HG03045 (cell line): Measurements from ENCODE around the gene LMTK3.

ENCODE experiments used
- ATAC-seq: cut with Tn5 transposase; IDR thresholded peaks from one replicate; pipeline ENCODE4 v1.9.1; 2021; ENCODE audit warnings: mild to moderate bottlenecking, moderate library complexity; ENCODE audit not compliant: unreplicated experiment

The LMTK3 gene, protein sequence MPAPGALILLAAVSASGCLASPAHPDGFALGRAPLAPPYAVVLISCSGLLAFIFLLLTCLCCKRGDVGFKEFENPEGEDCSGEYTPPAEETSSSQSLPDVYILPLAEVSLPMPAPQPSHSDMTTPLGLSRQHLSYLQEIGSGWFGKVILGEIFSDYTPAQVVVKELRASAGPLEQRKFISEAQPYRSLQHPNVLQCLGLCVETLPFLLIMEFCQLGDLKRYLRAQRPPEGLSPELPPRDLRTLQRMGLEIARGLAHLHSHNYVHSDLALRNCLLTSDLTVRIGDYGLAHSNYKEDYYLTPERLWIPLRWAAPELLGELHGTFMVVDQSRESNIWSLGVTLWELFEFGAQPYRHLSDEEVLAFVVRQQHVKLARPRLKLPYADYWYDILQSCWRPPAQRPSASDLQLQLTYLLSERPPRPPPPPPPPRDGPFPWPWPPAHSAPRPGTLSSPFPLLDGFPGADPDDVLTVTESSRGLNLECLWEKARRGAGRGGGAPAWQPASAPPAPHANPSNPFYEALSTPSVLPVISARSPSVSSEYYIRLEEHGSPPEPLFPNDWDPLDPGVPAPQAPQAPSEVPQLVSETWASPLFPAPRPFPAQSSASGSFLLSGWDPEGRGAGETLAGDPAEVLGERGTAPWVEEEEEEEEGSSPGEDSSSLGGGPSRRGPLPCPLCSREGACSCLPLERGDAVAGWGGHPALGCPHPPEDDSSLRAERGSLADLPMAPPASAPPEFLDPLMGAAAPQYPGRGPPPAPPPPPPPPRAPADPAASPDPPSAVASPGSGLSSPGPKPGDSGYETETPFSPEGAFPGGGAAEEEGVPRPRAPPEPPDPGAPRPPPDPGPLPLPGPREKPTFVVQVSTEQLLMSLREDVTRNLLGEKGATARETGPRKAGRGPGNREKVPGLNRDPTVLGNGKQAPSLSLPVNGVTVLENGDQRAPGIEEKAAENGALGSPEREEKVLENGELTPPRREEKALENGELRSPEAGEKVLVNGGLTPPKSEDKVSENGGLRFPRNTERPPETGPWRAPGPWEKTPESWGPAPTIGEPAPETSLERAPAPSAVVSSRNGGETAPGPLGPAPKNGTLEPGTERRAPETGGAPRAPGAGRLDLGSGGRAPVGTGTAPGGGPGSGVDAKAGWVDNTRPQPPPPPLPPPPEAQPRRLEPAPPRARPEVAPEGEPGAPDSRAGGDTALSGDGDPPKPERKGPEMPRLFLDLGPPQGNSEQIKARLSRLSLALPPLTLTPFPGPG (N-terminal part only)

DNA sequence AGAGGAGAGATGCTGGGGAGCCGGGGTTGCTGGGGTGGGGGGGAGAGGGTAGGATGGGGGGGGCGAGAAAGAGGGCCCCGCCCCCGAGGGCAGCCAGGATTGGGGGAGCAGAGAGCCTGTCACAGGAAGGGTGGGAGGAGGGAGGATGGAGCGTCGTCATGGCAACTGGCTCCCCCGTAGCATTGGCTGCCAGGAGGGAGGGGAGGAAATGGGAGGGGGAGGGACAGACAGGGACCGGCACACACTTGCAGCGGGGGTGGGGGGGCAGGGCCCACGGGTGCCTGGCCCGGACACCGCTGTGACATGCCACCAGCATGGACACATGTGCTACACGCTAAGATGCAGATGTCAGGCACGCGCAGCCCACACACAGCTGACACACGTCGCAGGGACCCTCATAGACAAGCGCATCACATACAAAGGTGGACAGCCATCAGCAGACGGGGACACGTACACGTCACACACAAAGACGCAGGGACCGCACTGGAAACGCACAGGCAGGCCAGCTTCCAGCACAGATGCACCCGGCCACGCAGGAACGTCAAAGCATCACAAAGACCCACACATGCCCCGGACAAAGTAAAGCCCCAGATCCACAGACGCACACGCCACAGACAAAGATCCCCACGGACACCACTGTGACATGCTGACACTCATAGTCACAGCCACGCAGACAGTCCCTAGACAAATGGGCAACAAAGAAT is at the start of gene LMTK3:
TSS of gene LMTK3 (minus strand) at position 36 of the 704 bp plus-strand sequence. CDS start 259 bp downstream, outside the sequence.
- ATAC-seq = no peak

DNA sequence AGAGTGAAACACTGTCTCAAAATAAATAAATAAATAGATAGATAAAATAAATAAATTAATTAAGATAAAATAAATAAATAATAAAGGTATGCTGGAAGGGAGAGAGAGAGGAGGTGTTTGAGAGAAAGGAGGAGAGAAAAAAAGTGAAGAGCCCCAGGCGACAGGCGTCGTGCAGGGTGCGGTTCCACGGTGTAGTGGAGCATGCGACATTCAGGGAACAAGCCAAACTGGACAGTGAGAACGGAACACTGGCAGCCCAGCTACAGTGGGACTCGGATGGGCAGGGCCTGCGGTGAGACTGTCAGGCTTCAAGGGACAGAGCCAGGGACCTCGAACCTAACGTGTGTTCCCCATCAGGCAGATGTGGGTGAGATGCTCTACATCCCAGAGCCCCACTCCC is 49.8 kb upstream of the LMTK3 start:
- no peak for ATAC-seq

DNA sequence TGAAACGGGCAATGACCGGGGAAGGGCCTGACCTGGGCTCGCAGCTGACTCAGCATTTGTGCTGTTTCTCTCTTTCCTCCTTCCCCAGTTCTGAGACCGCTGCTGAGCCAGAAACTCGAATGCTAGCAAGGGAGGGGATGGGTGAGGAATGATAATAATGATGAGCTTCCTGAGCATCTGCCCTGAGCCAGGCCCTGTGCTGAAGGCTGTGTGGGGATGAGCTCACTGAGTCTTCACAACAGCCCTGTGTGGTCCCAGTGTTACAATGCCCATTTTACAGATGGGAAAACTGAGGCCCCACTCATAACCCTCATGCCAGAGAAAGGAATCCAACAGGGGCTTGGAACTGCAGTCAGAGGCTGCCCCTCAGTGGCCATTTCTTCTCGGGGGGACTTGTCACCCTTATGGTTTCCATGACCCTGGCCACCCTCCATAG is 48.5 kb upstream of the LMTK3 start:
- ATAC-seq = no peak

DNA sequence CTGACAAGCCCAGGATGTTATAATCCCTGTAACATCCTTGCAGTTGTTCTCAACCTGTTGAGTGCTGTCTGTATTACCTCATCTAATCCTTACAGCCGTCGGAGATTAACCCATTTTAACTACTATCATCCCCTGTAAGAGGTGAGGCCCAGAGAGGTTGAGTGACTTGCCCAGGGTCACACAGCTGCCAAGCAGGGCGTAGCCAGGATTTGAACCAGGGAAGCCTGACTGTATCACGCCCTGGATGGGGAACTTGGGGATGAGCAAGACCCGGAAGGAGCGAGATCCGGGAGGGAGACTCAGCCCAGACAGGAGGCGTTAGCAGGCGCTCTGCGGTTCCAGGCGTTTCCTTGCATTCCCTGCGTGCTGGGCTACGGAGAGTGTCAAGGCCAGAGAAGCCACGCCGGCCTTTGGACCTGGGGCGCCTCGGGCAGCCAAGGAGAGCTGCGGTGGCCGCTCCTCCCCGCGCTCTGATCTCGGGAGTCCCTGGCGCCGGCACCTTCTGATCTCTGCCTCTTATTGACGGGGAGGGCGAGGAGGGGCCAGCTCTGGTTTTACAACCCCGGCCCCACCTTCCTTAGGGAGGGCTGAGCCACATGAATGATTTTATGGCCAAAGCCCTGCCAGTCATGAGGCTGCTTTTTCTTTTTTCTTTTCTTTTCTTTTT is 46.5 kb upstream of the LMTK3 start:
- ATAC-seq = no peak

DNA sequence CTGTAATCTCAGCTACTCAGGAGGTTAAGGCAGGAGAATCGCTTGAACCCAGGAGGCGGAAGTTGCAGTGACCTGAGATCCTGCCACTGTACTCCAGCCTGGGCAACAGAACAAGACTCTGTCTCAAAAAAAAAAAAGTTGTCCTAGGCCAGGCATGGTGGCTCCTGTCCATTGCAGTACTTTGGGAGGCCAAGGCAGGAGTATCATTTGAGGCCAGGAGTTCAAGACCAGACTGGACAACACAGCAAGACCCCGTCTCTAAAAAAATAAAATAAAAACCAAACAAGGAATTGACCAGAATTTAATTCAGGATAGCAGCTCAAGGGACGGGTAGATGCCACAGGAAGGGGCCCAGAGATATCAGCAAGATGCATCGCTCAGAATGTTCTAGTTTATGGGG is 45.2 kb upstream of the LMTK3 start:
- no peak for ATAC-seq

DNA sequence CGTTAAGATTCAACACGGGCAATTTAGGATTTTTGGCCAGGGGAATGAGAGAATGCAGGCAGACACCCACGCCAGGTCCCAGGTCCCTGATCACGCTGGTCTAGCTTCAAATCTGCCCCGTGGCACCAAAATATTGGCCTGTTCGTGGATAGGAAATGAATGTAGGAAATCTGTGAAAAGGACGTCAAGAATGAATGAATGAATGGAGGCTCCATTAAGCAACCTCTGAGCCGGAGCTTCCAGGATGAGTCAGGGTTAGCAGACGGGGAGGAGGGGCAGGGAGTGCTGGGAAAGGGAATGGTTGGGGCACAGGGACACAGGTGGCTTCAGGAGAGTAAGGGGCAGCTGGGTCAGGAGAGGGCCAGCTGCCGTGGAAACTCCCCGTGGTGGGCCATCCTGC is 44.5 kb upstream of the LMTK3 start:
- ATAC-seq = no peak

DNA sequence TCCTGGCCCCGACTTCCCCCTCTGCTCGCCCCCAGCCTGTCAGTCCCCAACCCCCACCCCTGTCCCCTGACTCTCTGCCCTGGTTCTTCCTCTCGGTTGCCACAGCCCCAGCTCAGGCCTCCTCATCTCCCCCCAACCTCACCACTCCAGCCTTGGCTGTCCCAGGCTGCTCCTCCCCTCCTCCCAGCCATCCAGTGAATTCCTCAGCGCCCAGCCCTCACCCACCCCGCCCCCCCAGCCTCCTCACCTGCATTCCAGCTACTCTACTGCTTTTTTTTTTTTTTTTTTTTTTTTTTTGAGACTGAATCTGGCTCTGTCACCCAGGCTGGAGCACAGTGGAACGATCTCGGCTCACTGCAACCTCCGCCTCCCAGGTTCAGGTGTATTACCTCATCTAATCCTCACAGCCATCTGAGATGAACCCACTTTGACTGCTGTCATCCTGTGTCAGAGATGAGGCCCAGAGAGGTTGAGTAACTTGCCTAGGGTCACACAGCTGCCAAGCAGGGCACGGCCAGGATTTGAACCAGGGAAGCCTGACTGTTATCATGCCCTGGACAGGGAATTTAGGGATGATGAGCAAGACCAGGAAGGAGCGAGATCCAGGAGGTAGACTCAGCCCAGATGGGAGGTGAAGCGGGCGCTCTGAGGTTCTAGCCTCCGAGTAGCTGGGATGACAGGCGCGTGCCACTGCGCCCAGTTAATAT is 42.9 kb upstream of the LMTK3 start:
- no peak for ATAC-seq

DNA sequence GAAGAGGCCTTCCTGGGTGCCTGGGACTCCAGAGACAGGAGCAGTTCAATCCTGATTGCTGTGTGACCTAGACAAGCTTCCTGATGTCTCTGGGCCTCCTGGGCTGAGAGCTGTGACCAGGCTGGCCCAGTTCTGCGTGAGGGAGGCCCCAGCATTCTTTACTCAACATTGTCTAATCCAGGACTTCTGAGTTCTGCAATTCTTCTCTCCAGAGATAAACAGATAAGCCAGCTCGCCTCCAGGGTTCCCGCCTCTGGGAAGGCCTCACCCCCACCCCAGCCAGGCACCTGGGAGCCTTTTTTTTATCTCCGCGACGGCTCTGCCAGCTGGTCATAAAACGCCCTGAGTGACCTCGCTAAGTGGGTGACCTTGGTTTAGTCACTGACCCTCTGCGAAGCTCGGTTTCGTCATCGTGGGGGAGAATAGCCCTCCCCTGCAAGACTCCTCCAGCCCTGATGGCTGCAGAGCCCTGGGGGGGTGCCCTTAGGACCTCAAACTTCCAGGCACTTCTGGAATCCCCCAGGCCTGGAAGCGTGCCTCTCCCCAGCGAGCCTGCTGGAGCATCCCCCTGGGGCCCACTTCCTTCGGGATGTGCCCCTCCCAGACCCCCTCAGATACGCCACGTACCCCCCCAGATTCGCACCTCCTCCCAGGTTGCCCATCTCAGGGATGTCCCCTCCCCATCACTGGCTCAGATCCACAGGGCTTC is 42.2 kb upstream of the LMTK3 start:
- no peak for ATAC-seq

DNA sequence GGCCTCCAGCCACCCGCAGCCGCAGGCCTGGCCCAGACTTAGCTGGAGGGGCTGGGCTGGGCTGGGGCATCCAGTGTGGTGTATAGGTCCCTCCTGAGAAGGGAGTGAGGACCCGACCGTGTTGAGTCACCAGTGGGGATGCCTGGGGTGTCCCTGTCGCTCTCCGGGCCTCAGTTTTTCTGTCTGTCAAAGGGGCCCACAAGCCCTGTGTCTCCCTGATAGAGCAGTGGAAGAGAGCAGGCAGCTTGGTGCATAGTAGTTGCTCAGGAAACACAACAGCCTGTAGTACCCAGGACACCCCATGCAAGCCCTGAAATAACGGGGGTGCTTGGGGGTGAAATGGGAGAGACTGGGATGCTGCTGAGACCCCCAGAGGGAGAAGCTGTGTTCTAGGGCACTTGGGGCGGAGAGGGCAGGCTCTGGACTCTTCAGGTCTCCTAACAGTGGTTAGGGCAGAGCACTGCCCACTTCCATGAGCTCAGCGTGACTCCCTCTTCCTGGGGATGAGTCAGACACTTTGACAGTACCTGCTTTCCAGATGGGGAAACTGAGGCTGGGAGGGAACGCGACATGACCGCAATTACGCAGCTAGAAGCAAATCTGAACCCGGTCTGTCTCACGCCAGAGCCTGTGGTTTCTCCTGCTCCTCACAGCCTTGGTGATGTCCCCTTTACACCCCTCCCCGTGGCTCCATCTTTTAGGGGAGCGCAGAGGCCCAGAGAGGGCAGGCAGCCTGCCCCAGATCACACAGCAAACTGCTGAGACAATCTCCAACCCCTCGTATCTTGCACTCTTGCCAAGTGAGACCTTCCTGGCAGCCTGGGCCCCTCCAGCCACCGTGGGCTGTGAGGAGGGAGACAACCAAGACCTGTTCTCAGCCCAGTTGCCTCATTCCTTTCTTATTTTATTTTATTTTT is 41.0 kb upstream of the LMTK3 start:
- no peak for ATAC-seq

DNA sequence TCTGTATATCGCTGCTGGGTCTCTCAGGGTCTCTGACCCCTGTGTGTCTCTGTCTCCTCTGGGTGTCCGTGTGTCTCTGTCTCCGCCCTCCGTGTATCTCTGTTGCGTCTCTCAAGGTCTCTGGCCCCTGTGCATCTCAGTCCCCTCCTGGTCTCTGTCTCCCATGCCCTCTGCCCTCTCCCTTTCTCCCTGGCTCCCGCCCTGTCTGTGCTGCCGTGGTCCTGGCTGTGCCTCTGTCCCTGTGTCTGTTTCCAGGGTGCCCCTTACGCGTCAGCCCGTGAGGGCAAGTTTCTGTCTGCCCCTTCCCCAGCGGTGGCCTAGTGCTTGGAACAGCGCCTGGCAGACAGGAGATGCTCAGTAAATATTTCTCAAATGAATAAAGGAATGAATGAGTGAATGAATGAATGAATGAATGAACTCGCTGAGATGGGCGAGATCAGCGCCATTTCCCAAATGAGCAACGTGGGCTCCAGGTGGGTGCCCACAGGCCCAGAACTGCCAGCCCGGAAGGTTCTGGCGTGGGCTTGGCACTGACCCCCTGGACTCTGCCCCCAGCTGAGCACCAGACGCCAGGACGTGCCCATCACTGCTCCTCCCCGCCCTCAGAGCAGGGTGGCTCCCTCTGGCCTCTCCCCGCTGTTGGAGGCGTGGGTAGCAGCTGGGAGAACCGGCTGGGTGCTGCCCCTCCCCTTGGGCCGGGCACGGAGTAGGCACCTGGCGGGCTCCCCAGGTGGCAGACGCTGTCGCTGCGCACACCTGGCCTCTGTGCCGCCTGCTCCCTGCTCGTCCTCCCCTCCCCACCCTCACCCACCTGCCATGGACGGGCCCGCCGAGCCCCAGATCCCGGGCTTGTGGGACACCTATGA is 40.0 kb upstream of the LMTK3 start, which contains the start of gene SULT2B1:
TSS of gene SULT2B1 (plus strand) at position 736 of the 866 bp plus-strand sequence. CDS start at position 817, 81 bp downstream.
- ATAC-seq = no peak

DNA sequence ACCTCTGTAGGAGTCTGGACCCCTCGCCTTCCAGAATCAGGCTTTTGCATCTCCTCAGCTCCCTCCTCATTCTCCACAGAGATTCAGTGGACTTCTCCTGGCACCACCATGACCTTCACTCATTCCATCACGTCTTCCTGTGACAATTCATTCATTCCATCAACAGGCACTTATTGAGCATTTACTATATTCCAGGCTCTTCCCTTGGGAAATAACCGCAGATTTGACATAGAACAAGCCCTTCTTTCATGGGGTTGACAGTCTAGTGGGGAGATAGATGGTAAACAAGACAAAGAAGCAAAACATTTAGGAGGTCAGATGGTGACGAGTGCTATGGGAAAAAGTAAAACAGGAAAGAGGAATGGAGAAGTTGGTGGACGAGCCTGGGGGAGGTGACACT is 37.7 kb upstream of the LMTK3 start:
- no peak for ATAC-seq

DNA sequence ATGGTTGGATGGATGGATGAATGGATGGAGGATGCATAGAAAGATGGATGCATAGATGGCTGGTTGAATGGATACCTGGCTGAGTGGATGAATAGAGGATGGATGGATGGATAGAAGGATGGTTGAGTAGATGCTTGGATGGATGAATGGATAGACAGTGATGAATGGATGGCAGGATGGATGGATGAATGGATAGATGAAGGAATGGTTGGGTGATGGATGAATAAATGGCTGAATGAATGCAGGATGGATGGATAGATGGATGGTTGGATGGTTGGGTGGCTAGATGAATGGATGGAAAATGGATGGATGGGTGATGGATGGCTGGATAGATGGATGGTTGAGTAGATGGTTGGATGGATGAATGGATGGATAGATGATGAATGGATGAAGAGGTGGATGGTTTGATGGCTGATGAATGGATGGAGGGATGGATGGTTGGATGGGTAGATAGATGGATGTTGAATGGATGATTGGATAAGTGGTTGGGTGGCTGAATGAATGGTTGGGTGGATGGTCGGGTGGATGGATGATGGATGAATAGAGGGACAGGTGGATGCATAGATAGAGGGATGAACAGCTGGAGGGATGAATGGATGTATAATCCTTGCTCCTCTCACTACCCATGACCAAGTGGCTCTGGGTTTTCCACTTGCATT is 36.7 kb upstream of the LMTK3 start:
- ATAC-seq = no peak

DNA sequence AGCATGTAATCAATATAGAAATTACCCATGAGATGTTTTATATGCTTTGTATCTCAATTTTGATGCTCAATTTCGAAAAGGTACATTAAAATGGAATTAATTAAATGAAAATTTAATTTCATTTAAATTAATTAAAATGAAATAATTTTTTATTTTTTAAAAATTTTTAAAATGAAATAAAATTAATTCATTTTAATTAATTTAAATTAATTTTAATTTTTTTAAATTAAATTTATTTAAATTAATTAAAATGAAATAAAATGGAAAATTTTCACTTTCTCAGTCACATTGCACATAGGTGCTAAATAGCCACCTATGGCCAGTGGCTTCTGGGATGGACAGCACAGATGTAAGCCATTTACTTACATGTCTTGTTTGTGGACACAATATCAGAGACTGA is 36.1 kb upstream of the LMTK3 start:
- no peak for ATAC-seq

DNA sequence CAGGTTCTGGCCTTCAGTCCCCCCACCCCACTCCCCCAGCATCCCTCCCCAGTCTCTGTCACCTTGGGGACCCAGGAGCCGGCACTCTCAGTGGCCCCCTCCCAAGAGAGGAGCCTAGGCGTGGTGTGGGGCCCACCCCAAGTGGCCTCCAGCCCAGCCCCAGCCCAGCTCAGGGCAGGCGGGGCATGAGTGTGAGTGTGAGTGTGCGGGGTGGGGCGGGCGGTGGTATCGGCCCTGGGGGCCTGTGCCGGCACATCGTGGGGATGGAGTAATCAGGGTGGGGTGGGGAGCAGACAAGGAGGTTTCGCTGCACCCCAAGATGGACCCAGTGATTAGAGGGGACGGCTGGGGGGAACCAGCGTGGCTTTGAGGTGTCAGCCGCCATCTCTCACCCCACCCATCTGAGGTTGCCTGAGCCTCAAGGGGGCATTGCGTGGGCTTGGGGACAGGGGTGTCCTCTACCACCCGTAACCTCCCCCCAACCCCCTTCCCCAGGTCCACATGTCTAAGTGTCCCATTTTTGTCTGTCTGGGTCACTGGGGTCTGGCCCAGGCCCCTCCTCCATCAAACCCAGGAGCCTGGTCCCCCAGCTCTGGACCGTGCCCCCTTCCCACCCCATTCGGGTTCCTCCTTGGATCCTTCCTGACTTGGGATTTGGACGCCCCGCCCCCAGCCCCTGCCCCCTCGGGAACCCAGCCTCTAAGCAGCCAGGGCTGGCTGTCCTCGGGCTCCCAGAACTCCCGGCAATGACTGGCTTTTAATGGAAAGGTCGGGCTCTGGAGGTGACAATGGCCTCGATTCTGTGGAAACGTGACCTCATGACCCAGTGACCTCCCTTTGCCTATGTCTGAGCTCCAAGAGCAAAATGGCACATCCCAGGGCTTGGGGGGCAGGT is 33.5 kb upstream of the LMTK3 start:
- ATAC-seq = no peak

DNA sequence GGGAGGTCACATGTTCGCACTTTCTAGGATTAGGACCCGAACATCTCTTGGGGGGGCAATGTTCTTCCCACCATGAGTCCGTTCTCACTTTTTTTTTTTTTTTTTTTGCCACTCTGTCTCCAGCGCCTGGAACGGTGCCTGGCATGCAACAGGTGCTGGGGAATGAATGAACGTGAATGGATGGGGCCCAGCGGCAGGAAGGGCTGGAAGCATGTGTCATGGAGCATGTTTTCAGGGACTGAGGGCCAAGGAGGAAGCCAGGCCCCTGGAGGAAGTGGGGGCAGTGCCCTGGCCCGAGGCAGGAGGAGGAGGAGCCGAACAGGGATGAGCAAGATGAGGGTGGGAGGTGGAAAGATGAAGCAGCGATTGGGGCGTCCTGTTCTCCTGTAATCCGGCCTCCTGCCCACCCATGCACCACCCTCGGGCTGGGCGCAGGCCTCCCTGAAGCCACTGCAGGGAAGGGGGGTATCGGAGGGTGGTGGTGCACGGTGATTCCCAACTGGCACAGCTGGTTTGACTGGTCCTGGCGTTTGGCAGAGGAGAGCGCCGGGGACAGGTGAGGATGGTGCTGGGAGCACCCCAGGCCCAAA is 31.6 kb upstream of the LMTK3 start:
- no peak for ATAC-seq
